Iris pigment epithelial cell (primary cell): ENCODE results near the gene CACNA1F.
"Not testable (repeated sequence)": the region's sequence is repeated elsewhere in the genome, so short reads cannot be mapped to it uniquely, and the experiment has no call there.

Source experiments
- DNase-seq: peaks from one replicate; pipeline ENCODE4 v3.0.0-alpha.2; 2011; ENCODE audit warnings: low read depth

Gene CACNA1F

GRCh38 chrX:49175435-49176274, 57.5 kb downstream of the CACNA1F start:
- DNase-seq = no peak

- DNase-seq = no peak
These were observed 58.4 kb downstream of the CACNA1F start for GRCh38 chrX:49174723-49175122.

DNA sequence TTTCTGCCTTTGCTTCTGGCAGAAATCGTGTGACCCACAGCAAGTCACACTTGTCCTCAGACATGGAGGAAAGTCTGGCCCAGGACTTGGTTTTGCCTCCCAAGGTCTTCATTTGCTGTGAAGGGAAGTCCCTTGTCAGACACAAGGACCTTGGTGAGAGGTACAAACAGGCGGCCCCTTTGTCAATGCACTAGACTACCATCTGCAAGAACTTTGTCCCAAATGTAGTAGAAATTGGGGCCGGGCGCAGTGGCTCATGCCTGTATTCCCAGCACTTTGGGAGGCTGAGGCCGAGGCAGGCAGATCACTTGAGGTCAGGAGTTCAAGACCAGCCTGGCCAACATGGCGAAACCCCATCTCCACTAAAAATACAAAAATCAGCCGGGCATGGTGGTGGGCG, 59.6 kb downstream of the CACNA1F start:
- not testable (repeated sequence) for DNase-seq

DNA sequence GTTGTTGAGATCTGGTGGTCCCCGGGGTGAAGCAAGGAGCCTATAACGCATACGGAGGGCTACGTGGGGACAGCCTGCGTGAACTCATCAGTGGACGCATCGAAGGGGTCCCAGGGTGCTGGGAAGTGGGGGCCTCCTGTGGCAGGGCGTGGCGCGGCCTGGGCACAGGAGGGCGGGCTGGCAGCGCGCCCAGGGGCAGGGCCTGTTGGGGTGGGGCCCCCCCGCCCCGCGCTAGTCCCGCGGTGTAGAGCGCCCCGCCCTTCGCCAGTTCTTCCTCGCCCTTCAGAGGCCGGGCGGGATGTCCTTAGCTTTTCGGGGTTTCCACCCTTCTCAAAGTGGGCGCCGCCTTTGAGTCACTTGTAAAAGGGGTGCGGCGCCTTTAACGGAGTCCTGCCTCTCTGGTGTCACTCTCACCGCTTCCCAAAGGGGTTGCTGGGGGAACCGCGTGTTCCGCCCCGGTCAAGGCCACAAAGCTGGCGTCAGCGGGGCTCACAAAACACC, 60.8 kb downstream of the CACNA1F start:
- peak; percentile 44 for DNase-seq

DNA sequence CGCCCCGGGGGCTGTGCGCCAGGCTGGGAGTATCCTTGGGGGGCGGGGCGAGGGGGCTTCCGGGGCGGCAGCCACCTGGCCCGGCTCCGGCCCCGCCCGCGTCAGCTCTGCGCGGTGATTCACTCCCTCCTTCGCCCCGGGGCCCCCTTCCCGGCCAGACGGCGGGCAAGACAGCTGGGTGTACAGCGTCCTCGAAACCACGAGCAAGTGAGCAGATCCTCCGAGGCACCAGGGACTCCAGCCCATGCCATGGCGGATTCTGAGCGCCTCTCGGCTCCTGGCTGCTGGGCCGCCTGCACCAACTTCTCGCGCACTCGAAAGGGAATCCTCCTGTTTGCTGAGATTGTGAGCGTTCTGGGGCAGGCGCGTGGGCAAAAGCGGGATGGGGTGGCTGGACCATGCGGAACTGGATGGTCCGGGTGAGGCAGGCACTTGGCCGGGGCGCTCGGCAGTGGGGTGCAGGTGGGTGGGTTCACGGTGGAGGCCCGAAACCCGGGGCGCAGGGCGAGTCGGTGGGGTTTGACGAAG, 61.3 kb downstream of the CACNA1F start, which contains the start of gene PLP2:
Gene PLP2 (plus strand): TSS at position 147 of the 528 bp plus-strand sequence. CDS start 103 bp downstream, at position 250.
- DNase-seq = peak; percentile 55

- no peak for DNase-seq
These were observed 65.4 kb downstream of the CACNA1F start for GRCh38 chrX:49167740-49168108.

DNA sequence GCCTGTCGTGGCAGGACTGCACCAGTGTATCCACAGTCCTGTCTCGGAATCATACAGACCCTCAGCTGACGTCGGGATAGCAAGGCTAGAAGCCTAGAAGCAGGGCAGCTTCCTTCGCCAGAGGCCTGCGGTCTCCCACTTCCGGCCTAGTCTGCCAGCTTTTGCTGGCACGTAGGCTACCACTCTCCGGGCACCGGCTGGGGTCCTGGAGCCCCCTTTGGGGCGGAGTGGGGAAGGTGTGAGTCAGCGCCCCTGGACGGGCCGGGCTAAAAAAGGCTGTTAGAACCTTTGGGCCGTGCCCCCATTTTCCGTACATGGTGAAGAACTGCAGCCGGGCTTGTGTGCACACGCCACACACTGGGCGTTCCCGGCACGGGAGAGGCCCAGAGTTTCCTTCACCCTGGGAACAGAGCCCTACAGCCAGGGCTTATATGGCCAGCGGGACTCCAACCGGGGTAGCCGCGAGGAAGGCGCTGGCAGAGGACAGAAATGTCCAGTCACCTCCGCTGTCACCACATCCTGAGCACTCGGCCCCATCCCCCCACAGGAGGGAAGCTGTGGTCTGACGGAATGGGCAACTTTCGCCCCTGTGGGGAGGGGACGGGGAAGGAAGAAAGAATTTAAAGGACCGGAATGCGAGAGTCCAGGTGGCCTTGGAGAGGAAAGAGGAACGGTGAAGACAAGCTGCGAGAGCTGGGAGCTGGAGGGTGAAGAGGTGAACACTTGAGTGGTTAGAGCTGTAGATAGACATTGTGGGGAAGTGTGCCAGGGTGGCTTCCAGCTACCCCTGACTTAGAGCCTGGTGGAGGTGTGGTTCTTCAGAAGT, 66.0 kb downstream of the CACNA1F start:
- peak; percentile 64 for DNase-seq

- DNase-seq = peak; percentile 79
These were observed 66.9 kb downstream of the CACNA1F start for GRCh38 chrX:49165901-49166881.

DNA sequence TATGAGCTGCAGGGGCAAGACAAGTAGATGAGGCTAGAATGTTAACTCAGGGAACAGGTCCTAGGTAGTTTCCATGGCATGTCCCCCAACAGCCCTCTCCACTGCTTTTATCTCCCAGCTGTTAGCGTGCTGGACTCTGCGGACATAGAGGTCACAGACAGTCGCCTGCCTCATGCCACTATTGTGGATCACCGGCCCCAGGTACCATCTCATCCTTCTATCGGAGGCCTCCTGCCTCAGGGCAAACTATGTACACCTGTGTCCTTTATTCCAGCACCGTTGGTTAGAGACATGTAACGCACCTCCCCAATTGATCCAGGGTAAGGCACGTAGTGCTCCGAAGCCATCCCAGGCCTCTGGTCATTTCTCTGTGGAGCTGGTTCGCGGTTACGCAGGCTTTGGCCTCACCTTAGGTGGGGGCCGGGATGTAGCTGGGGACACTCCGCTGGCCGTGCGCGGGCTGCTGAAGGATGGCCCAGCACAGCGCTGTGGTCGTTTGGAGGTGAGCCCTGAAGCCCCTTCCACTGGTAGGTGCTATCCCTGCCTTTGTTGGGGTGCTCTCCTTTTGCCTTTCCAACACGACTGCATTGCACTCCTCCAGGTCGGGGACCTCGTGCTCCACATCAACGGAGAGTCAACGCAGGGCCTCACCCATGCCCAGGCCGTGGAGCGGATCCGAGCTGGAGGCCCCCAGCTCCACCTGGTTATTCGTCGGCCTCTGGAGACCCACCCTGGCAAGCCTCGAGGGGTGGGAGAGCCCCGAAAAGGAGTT, 68.4 kb downstream of the CACNA1F start:
- no peak for DNase-seq

DNA sequence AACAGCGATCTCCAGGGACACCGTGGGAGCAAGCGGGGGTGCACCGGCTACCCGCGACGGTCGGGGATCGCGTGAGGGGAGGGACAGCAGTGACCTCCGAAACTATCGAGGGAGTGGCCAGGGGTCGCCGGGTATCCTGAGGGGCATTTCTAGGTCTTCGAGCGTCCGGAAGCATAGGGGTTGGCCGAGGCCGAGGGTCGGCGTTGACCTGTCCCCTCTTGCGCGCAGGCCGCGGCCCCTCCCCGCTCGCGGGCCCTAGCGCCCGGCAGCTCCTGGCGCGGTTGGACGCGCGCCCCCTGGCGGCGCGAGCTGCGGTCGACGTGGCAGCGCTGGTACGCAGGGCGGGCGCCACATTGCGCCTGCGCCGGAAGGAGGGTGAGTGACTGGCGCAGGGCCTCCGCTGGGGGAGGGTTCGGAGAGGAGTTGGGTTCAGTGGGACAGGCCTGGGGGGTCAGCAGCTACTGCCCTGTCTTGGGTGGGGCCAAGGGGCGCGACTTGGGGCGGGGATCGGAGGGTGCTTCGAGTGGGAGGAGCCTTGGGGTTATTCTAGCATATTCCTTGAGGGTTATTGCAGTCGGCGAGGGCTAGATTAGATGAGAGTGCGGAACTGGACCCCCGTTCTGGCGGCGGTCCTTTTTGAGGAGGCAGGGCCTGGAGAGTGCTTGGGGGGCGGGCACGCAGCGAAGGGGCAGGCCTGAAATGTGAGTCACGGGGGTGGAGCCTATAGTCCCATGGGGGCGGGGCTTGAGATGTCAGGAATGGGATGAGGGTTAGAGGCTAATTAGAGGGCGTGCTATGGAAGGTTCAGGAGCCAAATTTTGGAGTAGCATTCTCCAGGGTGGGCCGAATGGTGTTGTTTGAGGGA, 69.4 kb downstream of the CACNA1F start:
- peak; percentile 74 for DNase-seq

DNA sequence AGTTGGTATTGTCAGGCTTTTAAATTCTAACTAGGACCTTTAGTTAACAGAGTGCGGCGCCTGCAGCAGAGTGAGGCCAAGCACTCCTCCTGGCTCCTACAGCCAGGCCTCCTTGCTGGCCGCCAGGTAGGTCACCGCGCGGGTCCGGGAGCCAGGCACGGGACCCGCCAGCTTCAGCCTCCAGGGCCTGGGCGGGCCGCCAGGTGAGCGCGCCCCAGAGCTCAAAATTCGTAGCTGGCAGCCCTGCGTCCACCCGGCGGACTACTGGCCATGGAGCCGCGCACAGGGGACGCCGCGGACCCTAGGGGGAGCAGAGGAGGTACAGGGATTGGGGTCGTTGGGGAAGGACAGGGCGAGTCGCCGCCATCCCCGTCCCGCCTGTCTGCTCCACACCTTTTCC, 70.5 kb downstream of the CACNA1F start, which contains the start of gene MAGIX:
Gene MAGIX (plus strand): TSS at position 139 of the 400 bp plus-strand sequence. CDS start 132 bp downstream, at position 271.
- no peak for DNase-seq

- no peak for DNase-seq
These were observed 71.5 kb downstream of the CACNA1F start for GRCh38 chrX:49161632-49162031.

DNA sequence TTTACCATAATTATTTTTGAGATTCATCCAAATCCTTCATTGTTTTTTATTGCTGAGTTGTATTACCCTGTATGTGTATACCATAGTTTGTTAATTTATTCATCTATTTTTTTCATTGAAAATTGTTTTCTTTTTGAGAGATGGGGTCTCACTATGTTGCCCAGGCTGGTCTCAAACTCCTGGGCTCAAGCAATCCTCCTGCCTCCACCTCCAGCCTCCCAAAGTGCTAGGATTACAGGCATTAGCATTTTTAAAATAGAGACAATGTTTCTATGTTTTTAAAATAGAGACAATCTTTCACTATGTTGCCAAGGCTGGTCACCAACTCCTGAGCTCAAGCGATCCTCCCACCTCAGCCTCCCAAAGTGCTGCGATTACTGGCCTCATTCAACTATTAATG, 72.2 kb downstream of the CACNA1F start:
- no peak for DNase-seq

GRCh38 chrX:49157194-49157593, 75.9 kb downstream of the CACNA1F start:
- DNase-seq = no peak

GRCh38 chrX:49155900-49156837, 77.0 kb downstream of the CACNA1F start:
- peak; percentile 92 for DNase-seq

GRCh38 chrX:49155243-49155899, 77.8 kb downstream of the CACNA1F start:
- DNase-seq = peak; percentile 78
